ENCODE results near the gene PNCK.

The PNCK gene

GRCh38 chrX:153624196-153625091 lies 49.2 kb downstream of the PNCK start:
- TF ChIP-seq, protein P1, sequence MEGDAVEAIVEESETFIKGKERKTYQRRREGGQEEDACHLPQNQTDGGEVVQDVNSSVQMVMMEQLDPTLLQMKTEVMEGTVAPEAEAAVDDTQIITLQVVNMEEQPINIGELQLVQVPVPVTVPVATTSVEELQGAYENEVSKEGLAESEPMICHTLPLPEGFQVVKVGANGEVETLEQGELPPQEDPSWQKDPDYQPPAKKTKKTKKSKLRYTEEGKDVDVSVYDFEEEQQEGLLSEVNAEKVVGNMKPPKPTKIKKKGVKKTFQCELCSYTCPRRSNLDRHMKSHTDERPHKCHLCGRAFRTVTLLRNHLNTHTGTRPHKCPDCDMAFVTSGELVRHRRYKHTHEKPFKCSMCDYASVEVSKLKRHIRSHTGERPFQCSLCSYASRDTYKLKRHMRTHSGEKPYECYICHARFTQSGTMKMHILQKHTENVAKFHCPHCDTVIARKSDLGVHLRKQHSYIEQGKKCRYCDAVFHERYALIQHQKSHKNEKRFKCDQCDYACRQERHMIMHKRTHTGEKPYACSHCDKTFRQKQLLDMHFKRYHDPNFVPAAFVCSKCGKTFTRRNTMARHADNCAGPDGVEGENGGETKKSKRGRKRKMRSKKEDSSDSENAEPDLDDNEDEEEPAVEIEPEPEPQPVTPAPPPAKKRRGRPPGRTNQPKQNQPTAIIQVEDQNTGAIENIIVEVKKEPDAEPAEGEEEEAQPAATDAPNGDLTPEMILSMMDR (IDR thresholded peaks at IDR 0.05; ENCODE audit: control extremely low read depth, extremely low read depth, low read depth, missing control alignments) = no peak
- ChIA-PET POLR2A (no interaction called here), CTCF (no interaction called here)
- no peak for DNase-seq (ENCODE audit: extremely low spot score)

GRCh38 chrX:153623310-153624029 lies 50.1 kb downstream of the PNCK start:
- POLR2A ChIA-PET = no interaction called here
- DNase-seq (ENCODE audit: extremely low spot score) = no peak
- CTCF ChIA-PET = no interaction called here
- TF ChIP-seq, protein P1 (IDR thresholded peaks at IDR 0.05; ENCODE audit: control extremely low read depth, extremely low read depth, low read depth, missing control alignments) = no peak

DNA sequence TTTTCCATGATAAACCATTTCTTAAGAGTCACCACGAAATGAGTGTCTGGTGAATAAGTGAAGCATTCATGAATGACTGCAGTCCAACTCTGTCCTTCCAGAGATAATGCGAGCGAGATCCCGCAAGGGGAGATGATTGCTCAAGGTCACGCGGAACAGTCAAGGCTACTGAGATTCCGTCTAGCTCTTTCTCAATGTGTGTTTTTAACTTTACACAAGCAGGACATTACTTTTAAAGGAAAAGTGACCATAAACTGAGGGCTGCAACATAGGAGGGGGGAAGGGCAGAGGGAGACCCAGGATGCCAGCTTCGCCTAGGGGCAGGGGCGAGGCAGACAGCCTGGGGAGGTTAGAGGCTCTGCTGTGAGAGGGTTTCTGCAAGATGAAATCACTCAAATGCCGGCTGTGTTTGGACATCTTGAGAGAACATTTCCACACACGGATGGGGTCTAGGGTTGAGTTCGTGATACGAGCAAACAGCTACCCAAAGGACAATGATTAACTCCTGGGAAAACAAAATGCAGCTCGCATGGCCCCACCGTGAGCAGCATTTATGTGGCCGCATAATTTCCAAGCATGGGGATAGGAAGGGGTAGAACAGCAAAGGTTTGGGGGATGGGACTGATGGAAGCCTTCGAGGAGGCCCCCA lies 50.8 kb downstream of the PNCK start:
- DNase-seq (ENCODE audit: extremely low spot score) = no peak
- CTCF ChIA-PET = no interaction called here
- TF ChIP-seq, protein P1 (IDR thresholded peaks at IDR 0.05; ENCODE audit: control extremely low read depth, extremely low read depth, low read depth, missing control alignments) = no peak
- POLR2A ChIA-PET = no interaction called here

DNA sequence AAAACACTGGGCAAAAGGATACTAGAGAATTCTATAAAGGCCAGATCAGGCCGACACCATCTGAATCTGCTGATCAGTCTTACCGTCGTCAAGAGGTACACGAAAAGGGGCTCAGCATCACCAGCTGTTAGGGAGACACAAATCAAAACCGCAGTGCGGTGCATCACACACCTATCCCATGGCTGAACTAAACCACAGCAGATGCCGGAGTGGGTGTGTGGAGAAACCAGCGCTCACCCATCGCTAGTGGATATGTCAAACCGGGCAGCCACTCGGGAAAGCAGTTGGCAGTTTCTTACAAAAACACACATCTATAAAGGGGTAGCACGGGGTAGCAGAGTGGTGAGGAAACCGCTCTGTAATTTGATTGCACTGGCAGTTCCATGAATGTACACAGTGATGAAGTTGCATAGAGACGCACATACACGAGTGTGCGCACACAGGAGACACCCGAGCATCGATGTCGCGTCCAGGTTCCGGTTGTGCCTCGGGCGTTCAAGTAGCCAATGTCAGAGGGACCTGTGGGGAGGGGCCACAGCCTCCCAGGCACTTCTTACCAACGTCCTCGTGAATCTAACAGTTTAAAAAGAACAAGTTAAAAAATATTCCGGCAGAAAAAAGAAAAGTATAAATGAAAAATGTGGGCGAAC lies 51.5 kb downstream of the PNCK start:
- TF ChIP-seq, protein P1 (IDR thresholded peaks at IDR 0.05; ENCODE audit: control extremely low read depth, extremely low read depth, low read depth, missing control alignments) = no peak
- ChIA-PET CTCF (no interaction called here), POLR2A (no interaction called here)
- no peak for DNase-seq (ENCODE audit: extremely low spot score)

- ChIA-PET CTCF (no interaction called here), POLR2A (no interaction called here)
- DNase-seq (ENCODE audit: extremely low spot score) = no peak
- TF ChIP-seq, protein P1 (IDR thresholded peaks at IDR 0.05; ENCODE audit: control extremely low read depth, extremely low read depth, low read depth, missing control alignments) = no peak
Observed at GRCh38 chrX:153620576-153620975, 53.0 kb downstream of the PNCK start.

All from GM10248 (cell line).